Stimulated activated CD8-positive, alpha-beta memory T cell treated with anti-CD3 and anti-CD28 coated beads, Interleukin-4, amount 100 ng/mL, for 4 hours (primary cell): ENCODE data around the gene MRFAP1.
"Not testable (repeated sequence)": the region's sequence is repeated elsewhere in the genome, so short reads cannot be mapped to it uniquely, and the experiment has no call there.

ENCODE experiments used
- DNase-seq, 2 donors: peaks; one replicate each; pipeline ENCODE4 v3.0.0-alpha.2; 2020; ENCODE audit warnings: low read depth in 2 of 2, low spot score in 1 of 2

Gene MRFAP1

GRCh38 chr4:6663596-6664393 lies 23.3 kb downstream of the MRFAP1 start:
- no peak for DNase-seq

GRCh38 chr4:6665320-6665654 lies 24.8 kb downstream of the MRFAP1 start:
- no peak for DNase-seq

- no peak for DNase-seq
Observed at GRCh38 chr4:6668391-6668790, 27.9 kb downstream of the MRFAP1 start.

- DNase-seq, result no peak
Observed at GRCh38 chr4:6671648-6672047, 31.2 kb downstream of the MRFAP1 start.

- no peak for DNase-seq
Observed at GRCh38 chr4:6672131-6672530, 31.6 kb downstream of the MRFAP1 start.

GRCh38 chr4:6672541-6673190 lies 32.2 kb downstream of the MRFAP1 start:
- not testable (repeated sequence) for DNase-seq

- not testable (repeated sequence) for DNase-seq
Observed at GRCh38 chr4:6673191-6673659, 32.7 kb downstream of the MRFAP1 start.

GRCh38 chr4:6673660-6674499 lies 33.4 kb downstream of the MRFAP1 start:
- DNase-seq, result peak; percentile 86

GRCh38 chr4:6674500-6675149 lies 34.1 kb downstream of the MRFAP1 start:
- DNase-seq, result peak; percentile 36 to 40

GRCh38 chr4:6676722-6677558 lies 36.5 kb downstream of the MRFAP1 start:
- no peak for DNase-seq

GRCh38 chr4:6680372-6681034 lies 40.0 kb downstream of the MRFAP1 start:
- DNase-seq, result no peak

- no peak for DNase-seq
Observed at GRCh38 chr4:6681191-6681590, 40.7 kb downstream of the MRFAP1 start.

GRCh38 chr4:6682862-6683590 lies 42.5 kb downstream of the MRFAP1 start:
- DNase-seq, result no peak

GRCh38 chr4:6684656-6685055 lies 44.2 kb downstream of the MRFAP1 start:
- no peak for DNase-seq

- no peak for DNase-seq
Observed at GRCh38 chr4:6686104-6686787, 45.8 kb downstream of the MRFAP1 start.

GRCh38 chr4:6687947-6688878 lies 47.7 kb downstream of the MRFAP1 start:
- no peak for DNase-seq

- peak; percentile 56 to 67 for DNase-seq
Observed at GRCh38 chr4:6688879-6689505, 48.5 kb downstream of the MRFAP1 start.
